Coronary artery (tissue), 2 donors: ENCODE measurements around the gene ANTKMT.
"Not testable (repeated sequence)": the region's sequence is repeated elsewhere in the genome, so short reads cannot be mapped to it uniquely, and the experiment has no call there.

Experiments used
- DNase-seq: peaks from one replicate; pipeline ENCODE4 v3.0.0-alpha.2; 2017; ENCODE audit warnings: low spot score
- H3K27ac ChIP-seq, 2 donors: fragments of 200-600 bp; sonication (generic); one replicate each; pipeline ENCODE4 v1.5.1; 2016 to 2019
- H3K4me3 ChIP-seq: fragments of 200-600 bp; sonication (generic); 2 replicates; pipeline ENCODE4 v1.5.1; 2016; ENCODE audit warnings: mild to moderate bottlenecking, moderate library complexity
- TF ChIP-seq, protein P1 (sequence below): fragments of 200-600 bp; sonication (generic); IDR thresholded peaks from one replicate; pipeline ENCODE4 v1.5.1; 2019; ENCODE audit warnings: antibody characterized with exemption

The ANTKMT gene

DNA sequence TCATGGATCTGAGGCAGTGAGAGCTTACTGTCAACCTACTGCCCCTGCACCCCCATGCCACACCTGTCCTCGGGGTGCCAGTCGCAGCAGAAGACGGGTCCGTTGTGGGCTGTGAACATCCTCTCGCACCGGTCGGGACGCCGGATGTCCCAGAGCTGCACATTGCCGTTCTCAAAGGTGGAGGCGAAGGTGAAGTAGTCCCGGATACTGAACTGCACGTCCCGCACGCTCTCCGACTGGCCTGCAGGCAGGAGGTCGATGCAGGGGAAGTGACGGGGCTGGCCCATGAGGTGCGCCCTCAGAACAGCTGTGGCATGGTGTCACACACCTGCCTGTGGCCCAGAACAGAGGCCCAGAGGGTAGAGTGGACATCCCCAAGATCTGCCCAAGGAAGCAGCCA, 33.4 kb upstream of the ANTKMT start:
- Histone ChIP-seq H3K4me3 (no peak overlapping the region), H3K27ac (no peak overlapping the region)
- no peak for DNase-seq
- TF ChIP-seq, protein P1, sequence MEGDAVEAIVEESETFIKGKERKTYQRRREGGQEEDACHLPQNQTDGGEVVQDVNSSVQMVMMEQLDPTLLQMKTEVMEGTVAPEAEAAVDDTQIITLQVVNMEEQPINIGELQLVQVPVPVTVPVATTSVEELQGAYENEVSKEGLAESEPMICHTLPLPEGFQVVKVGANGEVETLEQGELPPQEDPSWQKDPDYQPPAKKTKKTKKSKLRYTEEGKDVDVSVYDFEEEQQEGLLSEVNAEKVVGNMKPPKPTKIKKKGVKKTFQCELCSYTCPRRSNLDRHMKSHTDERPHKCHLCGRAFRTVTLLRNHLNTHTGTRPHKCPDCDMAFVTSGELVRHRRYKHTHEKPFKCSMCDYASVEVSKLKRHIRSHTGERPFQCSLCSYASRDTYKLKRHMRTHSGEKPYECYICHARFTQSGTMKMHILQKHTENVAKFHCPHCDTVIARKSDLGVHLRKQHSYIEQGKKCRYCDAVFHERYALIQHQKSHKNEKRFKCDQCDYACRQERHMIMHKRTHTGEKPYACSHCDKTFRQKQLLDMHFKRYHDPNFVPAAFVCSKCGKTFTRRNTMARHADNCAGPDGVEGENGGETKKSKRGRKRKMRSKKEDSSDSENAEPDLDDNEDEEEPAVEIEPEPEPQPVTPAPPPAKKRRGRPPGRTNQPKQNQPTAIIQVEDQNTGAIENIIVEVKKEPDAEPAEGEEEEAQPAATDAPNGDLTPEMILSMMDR: no peak

DNA sequence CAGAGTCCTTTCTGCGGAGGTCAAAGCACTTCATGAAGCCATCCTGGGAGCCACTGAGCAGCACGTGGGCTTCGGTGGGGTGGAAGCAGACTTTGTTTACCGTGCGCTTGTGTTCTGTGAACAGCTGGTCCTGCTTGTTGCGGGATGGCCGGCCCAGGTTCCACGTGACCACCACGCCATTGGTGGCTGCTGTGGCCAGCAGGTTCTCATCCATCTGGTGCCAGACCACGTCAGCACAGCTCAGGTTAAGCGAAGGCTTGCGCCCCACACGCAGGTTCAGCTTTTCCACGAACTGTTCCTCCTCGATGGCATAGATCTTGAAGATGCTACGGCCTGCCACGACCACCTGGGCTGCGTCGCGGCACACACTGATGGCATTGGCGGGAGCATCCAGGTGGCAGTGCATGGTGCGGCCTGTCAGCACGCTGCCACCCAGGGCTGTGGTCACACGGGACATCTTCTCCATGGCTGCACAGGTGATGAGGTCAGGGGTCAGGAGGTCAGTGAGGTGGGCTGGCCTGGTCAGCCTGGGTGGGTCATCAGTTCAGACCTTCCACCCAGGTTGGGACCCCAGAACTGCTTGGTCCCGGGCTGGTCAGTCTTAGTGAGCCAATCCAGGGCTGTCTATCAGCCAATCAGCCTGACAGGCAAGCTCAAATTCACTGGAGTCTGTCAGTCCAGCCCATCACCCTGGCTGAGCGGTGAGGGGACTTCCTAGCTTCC, 31.6 kb upstream of the ANTKMT start:
- peak overlapping the region; percentile 80 for H3K4me3 ChIP-seq
- TF ChIP-seq, protein P1: no peak
- H3K27ac ChIP-seq: peak overlapping the region; percentile 79 to 83
- DNase-seq: no peak

DNA sequence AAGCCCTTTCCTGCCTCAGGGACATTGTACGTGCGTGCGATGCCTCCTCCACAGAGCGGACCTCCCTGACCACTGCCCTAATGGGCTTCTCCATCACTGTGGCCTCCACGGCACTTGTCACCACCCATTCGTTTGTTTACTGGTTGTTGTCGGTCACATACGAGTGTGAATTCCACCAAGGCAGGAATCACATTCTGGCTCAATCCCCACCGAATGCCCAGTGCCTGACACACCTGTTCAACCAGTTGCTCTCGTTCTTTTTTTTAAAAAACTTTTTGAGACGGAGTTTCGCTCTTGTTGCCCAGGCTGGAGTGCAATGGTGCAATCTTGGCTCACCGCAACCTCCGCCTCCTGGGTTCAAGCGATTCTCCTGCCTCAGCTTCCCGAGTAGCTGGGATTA, 29.7 kb upstream of the ANTKMT start:
- DNase-seq, H3K4me3 ChIP-seq, H3K27ac ChIP-seq: not testable (repeated sequence)

DNA sequence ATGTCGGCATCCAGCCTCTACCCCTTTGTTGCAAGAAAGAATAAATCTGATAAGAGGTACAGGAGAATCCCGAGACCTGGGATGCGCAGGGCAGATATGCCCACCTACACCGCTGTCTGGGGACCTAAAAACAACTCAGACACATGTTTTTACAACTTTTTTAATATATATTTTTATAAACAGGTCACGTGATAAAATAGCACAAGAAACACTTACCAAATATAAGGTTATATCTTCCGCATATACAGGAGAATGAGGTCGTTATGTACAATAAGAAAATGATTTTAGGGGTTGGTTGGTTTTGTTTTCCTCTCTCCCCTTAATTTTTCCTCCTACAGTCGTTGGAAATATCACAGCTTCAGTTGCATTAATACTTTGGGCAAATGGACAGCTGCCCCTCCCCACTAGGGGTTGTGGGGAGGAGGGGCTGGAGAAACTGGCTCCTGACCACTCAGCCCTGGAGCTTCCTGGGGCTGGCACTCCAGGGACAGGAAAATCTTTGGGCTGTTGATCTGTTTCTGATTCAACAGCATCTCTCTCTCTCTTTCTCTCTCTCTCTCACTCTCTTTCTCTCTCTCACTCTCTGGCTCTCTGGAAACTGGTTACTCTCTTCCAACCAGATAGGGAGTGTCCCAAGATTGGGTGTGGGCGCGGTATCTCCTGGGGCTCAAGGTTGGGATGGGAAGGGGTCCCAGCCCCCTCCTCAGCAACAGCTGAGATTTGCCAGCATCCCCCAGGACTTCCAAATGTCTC, 28.4 kb upstream of the ANTKMT start:
- no peak for DNase-seq
- H3K27ac ChIP-seq: no peak overlapping the region
- TF ChIP-seq, protein P1: no peak
- no peak overlapping the region for H3K4me3 ChIP-seq

DNA sequence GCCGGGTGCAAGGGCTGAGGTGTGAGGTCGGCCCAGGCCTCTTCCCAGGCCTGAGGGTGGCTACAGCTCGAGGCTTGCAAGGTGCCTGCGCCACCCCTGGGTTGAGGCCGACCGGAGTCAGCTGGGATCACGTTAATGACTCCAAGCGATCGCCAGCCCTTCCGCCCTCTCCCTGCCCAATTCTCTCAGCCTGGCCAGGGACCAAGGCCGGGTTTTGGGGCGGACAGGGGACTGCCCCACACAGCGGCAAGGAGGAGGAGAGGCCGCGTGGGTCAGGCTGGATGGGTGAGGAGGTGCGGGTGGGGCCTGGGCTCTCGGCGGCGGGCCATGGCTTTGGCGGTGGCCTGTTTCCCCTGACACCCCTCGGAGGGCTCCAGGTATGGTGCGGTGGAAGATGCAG, 27.6 kb upstream of the ANTKMT start:
- DNase-seq: no peak
- H3K27ac ChIP-seq: no peak overlapping the region
- TF ChIP-seq, protein P1: no peak
- H3K4me3 ChIP-seq: no peak overlapping the region

DNA sequence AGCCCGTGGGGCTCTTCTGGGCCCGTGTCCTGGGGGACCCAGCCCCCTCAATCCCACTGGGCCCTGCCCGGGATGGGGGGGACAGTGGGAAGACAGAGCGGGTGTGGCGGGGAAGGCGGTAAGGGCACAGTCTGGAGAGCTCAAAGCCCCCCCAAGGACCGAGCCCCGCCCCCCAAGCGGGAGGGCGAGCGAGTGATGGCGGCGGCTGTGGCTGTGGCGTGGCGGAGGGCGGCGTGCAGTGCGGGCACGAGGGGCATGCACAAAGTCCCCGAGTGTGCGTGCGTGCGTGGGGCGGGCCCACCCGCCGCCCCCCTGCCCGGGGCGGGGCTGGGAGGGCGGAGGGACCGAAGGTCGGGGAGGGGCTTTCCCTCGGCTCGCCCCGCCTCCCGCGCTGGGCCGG, 27.2 kb upstream of the ANTKMT start:
- no peak for DNase-seq
- TF ChIP-seq, protein P1: no peak
- H3K27ac ChIP-seq: no peak overlapping the region
- peak overlapping the region; percentile 52 for H3K4me3 ChIP-seq

DNA sequence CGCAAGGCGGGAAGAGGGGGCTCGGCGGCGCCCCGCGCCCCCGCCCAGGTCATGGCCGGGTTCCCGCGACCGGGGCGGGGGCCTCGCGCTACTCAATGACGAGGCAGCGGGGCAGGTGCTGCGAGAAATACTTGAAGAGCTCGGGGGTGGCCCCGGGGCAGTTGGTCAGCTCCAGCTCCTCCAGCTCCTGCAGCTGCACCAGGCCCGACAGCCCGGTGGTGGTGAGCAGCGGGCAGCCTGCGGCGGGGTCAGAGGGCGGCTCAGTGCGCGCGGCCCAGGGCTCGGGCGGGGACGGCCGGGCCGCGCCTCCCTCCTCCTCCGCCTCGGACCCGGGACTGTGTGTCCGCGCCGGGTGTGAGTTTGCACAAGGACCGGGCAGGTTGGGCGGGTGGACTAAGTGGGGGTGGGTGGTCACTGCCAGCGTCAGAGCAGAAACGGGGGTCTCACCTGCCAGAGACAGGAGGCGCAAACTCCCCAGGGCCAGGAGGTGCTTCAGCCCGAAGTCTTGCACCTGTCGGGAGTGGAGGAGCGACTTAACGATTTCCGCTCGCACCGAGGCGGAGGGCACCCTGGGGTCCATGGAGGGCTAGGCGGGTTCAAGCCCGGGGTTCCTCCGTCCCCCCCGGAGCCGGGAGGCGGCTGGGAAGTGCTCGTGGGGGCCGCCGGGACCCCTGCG, 26.6 kb upstream of the ANTKMT start:
- TF ChIP-seq, protein P1: no peak
- no peak for DNase-seq
- Histone ChIP-seq H3K27ac (no peak overlapping the region), H3K4me3 (peak overlapping the region; percentile 52)
